HG02884 (cell line): ENCODE measurements around the gene STPG4.
A peak's percentile ranks its signal among the peaks of the same experiment; 100 is the strongest.

Source experiments
- ATAC-seq: cut with Tn5 transposase; IDR thresholded peaks from one replicate; pipeline ENCODE4 v1.9.1; 2021; ENCODE audit warnings: mild to moderate bottlenecking, moderate library complexity; ENCODE audit not compliant: unreplicated experiment

Gene STPG4

DNA sequence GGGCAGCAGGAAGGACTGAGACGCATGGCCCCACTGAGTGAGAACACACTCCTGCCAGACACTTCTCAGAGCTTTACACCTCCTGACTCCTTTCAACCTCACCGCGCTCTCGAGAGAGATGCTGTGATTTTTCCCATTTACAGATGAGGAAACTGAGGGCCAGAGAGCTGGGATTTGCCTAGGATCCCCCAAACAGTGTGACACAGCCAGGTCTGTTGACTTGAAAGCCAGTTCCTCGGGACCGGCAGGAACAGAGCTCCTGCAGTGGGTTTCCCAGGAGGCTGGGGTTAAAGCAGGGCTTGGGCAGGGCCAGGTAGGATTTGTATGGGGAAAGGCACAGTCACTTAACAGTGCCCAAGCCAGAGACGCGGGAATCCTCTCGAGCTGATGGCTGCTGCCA lies 81.9 kb downstream of the STPG4 start:
- ATAC-seq: no peak

DNA sequence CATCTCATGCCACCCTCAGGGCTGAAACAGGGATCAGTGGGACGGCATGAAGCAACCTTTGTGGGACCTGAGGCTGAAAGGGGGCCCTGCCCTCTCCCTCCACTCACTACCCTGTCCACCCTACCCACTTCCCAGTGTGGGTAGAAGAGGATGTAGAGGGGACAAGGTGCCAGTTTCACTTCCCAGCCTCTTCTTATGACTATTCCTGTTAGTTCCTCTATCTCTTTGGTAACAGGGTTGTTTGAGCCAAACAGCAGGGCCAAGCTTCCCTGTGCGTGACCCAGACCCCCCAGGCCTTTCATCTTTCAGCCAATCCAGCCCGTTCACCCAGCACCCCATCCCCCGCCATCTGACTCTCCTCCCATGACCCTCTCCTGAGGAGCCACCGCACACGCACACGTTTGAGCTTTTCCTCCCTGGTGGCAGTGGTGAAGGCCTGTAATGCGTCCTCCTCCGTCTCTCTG lies 82.3 kb downstream of the STPG4 start:
- no peak for ATAC-seq

DNA sequence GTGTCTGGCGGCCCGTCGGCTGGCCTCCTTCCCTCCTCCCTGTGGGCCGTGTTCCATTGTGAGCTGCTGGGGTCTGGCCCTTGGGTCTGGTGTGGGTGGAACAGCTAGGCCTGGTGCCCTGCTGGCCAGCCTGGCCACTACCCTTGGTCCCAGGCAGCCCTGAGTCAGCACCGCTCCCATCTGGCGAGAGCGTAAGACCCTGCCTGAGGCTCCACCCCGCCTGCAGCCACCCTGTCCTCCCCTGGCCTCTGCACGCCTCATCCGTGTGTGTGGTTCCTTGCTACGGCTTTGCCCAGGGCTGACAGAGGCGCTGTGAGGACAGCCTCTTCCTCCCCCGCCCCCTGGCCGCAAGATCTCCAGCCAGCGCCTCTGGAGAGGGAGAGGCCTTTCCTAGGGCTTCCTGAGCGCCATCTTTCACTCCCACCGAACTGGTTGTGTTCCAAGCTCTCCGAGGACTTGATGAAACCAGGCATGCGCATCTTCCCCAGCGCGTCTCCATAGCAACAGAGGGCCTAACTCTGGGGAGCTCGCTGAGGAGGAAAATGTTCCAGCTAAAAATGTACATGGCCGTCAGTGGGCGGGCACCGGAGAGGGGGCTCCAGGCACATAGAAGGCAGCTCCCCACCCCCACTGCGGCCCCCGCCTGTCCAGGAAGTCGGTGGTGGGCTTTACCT lies 83.0 kb downstream of the STPG4 start:
- ATAC-seq: no peak

DNA sequence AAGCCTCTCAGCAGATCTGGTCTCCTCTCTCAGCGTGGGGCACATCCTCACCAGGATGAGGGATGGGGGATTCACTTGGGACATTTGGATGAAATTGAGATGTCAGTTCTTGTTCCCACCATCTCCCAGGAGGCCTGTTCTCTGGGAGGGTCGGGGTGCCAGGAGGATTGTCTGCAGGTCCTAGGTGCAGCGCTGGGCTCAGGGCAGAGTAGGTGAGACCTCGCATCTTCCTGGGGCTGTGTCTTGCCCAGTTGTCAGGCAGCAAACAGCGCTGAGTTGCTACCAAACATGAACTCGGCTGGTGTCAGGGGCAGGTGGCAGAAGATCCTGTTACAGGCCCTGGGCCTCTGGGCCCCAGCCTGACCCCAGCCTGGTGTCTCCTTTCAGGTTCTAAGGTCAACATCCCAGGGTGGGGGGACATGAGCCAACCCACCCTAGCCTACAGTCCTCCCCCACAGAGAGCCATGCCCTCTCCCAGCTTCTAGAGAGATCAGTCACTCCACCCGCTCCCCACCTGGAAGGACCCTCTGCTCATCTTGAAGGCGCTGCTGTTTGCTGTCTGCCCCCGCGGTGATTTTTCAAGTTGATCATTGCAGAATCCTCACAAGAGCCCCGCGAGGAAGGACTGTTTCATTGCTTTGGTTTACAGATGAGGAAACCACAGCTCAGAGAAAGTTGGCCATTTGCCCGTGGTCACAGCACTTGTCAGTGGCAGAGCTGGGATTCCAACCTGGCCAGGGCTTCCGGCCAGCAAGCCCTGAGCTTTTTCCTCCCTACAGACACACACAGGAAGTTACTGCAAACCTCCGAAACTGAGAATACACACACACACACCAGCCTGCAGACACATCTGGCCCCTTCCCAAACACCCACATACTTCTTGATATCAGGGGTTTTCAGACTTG lies 83.9 kb downstream of the STPG4 start:
- ATAC-seq: peak; percentile 82

DNA sequence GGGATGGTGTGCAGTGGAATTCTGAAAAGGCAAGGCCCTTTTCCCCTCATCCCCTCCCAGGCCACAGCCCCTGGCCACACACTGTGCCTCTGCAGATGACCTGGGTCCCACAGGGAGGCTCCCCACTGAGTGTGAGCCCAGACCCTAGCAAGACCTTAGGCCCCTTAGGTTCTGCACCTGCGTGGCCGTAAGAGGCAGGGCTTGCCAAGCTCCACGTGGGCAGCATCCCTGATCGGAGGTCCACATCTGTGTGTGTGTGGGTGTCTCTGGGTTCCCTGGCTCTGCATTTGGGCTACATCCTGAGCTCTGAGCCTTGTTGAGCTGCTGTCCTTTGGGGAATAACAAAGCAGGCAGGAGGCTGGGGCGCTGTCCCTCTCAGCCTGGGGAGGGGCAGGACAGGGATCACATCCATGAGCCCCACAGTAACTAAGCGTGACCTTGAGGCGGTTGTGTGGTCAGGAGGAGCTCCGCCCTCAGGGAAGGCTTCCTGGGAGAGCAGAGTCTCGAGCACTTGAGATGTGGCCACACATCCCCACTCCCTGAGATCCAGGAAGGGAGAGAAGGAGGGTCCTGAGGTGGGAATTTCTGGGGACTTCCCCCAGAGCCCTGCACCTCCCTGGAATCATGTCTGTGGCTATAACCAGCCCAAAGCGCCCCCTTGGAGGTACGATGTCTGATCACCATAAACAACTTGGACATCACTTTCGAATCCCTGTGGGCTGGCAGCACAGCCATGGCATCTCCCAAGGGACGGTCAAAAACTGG lies 84.8 kb downstream of the STPG4 start:
- ATAC-seq: no peak

DNA sequence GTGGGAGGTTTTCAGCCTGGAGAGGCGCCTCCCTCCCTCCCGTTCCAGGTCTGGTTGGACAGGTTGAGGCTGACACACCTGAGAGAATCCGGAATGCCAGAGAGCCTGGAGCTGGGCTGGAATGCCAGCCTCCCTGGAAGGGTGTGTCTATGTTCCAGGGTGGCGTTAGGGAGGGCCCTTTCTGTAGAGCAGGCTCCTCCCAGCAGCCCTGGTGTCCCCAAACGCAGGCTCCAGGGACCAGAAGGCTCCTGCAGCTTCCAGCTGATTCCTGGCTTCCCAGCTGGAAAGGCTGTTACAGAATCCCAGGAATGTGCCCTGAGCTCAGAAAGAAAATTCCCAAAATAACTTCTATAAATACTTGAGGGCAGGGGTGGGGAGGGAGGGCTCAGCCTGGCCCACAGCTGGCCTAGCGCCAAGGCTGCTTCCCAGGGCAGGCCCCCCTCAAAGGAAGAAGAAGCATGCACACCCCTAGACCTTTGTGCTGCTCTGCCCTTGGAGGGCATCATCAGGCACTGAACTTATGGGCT lies 85.4 kb downstream of the STPG4 start:
- no peak for ATAC-seq

DNA sequence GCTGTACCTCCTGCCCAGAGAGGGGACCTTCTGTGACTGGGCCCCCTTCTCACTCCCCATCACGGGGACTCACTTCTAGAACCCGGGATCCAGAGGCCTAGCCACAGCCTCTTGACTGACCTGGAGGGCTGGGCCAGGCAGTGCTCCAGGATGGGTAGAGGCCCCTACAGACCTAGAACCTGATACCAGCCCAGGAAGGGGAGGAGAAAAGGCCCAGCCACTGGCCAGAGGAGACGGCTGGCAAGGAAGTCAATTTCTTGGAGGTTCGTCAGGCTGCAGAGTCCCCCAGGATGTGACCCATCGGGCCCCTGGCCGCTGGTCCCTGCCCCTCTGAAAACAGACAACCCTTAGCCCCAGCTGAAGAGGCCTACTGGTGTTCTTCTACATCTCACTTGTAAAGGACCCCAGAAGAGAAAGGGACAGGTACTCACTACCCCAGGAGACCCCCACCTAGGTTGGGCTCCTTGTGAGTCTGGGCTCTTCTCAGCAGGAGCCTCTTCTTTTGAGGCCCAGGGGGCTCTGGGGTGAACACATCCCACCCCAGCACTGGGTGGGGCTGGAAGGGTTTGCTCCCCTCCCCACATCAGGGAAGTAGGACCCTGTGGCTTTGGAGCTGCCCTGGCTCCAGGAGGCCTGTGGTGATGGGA lies 86.0 kb downstream of the STPG4 start:
- no peak for ATAC-seq

DNA sequence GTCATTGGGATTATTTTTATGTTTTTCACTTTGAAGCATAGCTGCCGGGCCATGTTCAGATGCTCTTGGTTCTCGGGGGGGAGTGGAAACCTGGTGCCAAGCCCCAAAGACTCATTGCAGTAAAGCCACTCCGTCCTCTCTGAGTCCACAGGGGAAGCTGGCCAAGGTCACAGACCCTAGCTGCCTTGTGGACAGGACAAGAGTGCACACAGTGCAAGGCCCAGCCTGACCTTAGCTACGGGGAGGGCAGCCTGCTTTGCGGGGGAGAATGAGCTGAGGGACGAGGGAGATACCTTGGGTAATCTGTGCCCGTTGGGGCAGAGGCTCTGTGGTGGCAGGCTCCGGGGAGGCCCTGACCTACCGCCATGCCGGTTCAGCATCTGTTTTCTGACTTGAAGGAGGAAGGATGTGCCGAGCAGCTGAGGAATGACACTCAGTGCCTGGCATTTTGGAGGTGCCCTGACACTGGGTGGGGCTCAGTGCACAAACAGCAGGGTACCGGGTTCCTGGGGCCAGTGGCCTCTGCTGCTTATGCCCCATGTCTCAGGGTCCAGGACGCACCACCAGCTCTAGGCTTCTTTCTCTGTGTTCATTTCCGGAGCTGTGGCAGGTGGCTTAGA lies 87.2 kb downstream of the STPG4 start:
- no peak for ATAC-seq

DNA sequence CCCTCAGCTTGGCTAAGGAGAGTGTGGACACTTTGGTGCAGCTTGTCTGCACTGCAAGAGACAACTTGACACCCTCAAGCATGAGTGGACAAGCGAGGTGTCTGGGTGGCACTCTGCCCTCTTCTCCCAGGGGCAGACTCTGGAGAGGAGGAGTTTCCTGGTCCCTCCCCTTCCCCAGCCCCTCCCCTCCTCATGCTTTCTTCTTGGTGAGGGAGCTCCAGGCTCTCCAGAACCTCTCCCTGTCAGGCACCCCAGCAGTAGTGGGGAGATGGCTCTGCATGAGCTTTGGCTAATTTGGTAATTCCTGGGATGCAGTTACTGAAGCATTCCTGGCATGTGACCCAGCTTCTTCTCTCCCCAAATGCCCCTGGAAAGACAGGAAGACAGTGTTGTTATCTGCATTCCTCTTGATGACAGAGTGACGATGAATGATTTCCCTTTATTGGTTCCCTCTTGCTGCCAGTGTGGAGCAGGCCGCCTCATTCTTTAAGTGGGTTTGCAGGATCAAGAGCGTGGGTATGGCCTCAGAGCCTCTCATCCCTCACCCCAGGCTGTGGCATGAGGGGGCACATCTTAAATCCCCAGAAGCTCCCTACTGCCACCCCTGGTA lies 89.2 kb downstream of the STPG4 start:
- ATAC-seq: no peak

DNA sequence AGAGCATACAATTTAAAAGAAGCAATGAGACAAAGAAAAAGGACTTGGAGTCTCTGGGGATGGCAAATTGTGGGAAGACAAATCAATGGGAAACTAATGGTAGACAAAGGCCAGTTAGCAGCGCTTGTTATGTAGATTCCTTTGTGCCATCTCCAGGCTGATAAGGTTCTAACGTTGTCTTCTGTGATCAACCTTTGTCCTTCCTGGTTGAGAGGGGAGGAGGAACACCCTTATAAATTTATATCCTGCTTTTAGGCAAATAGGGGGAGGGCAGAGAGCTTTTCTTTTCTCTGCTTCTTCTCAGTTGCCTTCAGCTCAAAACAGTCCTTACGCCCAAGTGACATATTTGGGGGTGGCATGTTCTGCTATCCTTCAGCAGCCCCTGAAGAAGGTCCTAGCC lies 89.8 kb downstream of the STPG4 start:
- ATAC-seq: no peak

DNA sequence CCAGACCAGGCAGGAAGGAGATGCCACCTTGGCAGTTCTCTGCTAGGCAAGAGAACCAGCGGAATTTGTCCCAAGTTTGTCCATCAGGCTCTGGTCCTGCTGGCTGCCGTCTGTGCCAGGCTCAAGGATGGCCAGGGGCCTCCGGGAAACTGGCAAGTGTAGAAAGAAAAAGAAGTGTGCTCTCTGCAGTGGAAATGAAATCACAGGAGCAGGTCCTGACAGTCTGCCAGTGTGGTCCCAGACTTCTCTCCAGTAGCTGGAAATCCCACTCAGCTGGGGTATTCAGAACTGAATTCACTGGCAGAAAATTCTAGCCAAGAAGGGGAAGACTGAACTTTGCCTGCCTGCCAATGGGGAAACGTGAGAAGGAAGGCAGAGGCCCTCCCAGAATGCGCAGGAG lies 91.0 kb downstream of the STPG4 start:
- ATAC-seq: no peak

DNA sequence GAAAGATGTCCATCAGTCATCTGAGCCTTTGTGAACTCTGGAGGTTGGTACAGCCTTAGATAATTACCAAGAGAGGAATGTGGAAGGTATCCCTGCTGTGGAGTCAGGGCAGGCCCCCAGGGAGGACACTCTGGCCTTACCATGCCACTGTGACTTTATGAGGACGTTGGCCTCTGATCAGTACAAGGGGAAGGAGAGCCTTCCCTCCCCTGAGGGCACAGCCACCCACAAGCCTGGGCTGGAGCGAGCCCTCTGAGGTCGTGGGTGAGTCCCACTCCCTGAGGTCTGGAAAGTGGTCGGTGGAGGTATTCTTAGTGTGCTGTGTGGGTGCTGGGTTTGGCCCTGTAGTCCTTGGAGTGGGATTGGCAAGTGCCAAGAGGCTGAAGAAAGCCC lies 91.6 kb downstream of the STPG4 start:
- no peak for ATAC-seq

DNA sequence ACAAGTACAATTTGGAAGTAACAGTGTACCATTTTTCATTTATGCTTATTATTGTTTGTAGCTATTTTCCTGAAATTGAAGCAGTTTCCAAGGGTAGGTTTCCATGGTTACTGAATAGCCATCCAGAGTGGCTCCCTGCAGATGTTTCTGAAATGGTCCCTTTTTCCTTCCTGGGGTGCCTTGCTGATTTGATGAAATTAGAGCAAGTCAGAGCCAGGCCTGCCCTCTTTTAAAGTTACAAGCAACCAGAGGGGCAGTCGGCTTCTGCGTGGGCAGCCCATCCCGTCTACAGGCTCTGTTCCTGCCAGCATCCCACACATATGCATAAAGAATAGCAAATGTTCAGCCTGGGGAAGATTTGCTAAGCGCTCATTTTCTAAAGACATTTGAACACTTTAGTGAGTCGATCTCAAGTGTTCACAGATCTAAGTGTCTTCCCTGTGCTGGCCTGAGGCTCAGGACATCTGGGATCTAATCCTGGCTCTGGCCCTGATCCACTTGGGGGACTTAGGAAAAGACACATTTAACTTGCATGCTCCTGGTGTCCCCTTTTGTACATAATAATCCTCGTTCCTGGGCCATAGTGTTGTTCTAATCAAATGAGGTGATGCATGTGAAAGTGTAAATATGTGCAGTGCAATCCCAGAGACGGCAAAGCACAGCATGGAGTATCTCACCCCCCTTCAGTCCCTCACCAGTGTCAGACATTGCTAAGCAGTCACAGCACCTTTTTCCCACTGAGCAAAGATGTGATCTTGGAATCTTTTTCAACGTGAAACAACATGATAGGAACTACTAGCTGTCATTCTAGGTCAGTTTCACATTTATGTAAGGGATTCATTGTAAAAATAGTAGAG lies 92.2 kb downstream of the STPG4 start:
- ATAC-seq: no peak

DNA sequence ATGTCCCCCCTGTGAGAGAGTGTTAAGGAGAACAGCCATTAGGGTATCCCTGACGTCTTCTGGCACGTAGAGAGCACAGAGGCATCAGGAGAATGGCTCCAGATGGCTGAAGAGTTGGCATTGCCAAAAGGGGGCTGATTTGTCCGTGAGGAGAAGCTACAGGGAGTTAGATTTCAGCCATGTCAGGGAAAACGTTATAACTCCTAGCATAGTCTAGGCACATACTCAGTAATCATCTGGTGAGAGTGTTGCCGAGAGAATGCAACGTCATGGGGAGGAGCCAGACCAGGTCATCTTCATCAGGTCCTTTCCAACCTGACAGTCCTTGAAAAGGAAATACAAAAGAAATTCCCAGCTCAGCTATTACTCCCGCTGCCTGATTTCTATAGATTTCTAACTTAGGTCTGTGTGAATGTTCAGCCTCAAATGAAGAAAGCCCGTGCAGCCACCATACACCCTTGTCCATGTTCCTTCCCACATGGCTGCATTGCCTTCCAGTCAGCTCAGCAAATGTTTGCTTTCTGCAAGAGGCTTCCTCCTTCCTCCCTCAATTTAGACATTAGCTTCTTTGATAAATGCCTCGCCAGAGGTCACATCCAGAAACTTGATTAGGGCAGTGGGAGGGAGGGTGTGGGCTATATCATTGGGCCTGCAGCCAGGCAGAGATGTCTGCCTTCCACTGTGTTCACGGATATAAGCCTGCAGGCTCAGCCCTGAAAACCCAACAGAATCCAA lies 93.0 kb downstream of the STPG4 start:
- ATAC-seq: no peak

DNA sequence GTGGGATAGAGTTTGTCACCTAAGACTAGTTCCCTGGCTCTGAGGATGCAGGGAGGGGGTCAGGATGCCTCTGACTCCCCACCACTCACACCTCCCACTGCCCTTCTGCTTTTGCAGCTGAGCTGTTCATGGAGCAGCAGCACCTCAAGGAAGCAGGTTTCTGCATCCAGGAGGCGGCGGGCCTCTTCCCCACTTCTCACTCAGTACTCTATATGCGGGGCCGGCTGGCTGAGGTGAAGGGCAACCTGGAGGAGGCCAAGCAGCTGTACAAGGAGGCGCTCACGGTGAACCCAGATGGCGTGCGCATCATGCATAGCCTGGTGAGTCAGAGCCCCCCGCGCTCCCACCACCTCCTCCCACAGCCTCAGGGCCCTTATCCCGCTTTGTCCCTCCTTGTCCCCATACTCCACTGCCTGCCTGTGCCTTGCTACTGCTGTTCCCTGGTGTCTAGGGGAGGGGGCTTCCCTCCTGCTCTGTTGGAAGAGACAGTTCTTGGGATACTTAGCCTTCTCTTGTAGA lies 94.4 kb downstream of the STPG4 start:
- no peak for ATAC-seq

DNA sequence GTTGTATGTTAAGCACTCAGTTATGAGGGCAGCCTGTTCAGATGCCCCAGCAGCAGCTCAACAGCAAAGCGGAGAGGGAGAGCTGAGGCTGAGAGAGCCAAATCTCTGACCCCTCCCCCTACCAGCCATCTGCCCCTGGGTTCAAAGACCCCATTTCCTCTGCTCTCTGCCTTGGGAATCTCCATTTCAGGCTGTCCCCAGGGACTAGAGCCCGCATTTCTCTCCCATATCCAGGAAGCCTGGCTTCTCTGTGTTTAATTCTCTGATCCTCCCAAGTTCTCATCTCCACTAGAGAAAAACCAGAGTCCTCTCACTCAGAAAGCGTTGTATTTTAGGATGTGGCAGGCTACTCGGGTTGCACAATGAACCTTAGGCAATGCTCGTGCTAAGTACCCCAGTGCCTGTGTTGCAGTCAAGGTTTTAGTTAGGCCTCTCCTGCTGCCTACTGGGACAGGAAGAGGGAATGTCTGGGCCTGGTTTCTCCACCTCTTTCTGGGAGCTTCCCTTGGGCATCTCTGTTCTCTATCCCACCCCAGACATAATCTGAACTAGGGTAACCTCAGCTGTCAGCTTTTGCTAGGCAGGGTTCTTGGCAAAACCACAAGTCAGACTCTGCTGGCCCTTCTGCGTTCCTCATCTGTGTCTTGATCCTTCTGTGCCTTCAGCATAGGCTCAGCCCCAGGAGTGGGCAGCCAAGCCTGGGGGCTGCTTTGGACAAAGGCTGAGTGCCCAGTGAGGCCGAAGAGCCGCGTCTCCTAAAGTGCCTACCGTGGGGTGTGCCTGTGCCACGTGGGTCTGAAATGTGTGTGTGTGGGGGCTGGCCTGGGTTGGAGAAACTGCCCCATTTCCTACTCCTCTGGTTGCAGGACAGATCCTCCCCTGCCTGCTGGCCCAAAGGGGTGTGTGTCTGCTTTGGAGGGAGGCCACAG lies 96.8 kb downstream of the STPG4 start:
- peak; percentile 56 for ATAC-seq

DNA sequence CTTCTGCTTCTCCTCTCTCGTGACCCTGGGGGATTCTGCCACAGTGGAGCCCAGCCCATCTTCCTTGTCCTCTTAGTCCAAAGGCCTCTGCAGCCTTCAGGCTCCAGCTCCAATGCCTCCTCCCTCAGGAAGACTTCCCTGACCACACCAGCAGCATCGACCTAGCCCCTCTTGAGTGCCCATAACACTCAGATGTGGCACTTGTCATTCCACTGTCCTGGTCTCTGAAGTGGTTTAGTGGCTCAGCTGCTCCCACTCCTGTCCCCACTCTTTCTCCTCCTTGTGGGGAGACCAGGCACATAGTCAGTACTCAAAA lies 97.5 kb downstream of the STPG4 start:
- no peak for ATAC-seq
